Measurements from ENCODE around the gene TMEM237.

GRCh38 chr2:201647431-201647830, 4.1 kb upstream of the TMEM237 start:
- no peak for TF ChIP-seq SIN3A (IDR thresholded peaks at IDR 0.05; ENCODE audit: borderline replicate concordance, insufficient read depth, low read depth, low read length)
- TF ChIP-seq CTCF (IDR thresholded peaks at IDR 0.05): no peak
- TF ChIP-seq REST (IDR thresholded peaks at IDR 0.05; ENCODE audit: insufficient read depth in 1 of 2, low read depth in 2 of 2, low read length in 1 of 2): no peak
- TF ChIP-seq POLR2AphosphoS5 (IDR thresholded peaks at IDR 0.05; ENCODE audit: low read depth, low read length): no peak

All from Panc1 (cell line).